HUDEP-2 (cell line): ENCODE measurements around the gene INVS.
"Not testable (repeated sequence)": the region's sequence is repeated elsewhere in the genome, so short reads cannot be mapped to it uniquely, and the experiment has no call there.

ENCODE experiments used
- DNase-seq, 76 experiments: peaks; one replicate each; lab custom pipeline; 2025; ENCODE audit not compliant: unreplicated experiment in 76 of 76; lab: John Stamatoyannopoulos, UW

Gene INVS

GRCh38 chr9:100098887-100099721 lies at the start of gene INVS, which contains the start of gene ERP44:
INVS (plus strand) TSS chr9:100099243; CDS start chr9:100104522, 5,279 bp downstream.
ERP44 (minus strand) TSS chr9:100099000; CDS start chr9:100098840, 160 bp downstream.
- DNase-seq: peak in 75 of 76 experiments; percentile 63 to 98 (median 96)

GRCh38 chr9:100049551-100049950 lies 49.5 kb upstream of the INVS start:
- no peak for DNase-seq

- DNase-seq: no peak
Measured at GRCh38 chr9:100052375-100052774, 46.7 kb upstream of the INVS start.

GRCh38 chr9:100056561-100056960 lies 42.5 kb upstream of the INVS start:
- DNase-seq: no peak

- no peak for DNase-seq
Measured at GRCh38 chr9:100057624-100058023, 41.4 kb upstream of the INVS start.

GRCh38 chr9:100058699-100059579 lies 40.1 kb upstream of the INVS start:
- DNase-seq: no peak

GRCh38 chr9:100062683-100063082 lies 36.4 kb upstream of the INVS start:
- not testable (repeated sequence) for DNase-seq

GRCh38 chr9:100063185-100063584 lies 35.9 kb upstream of the INVS start:
- DNase-seq: no peak

- DNase-seq: no peak
Measured at GRCh38 chr9:100064872-100065581, 34.0 kb upstream of the INVS start.

GRCh38 chr9:100066539-100066938 lies 32.5 kb upstream of the INVS start:
- peak in 1 of 76 experiments; percentile 11 for DNase-seq

- DNase-seq: not testable (repeated sequence)
Measured at GRCh38 chr9:100067990-100068389, 31.1 kb upstream of the INVS start.

GRCh38 chr9:100069068-100069467 lies 30.0 kb upstream of the INVS start:
- not testable (repeated sequence) for DNase-seq

- DNase-seq: peak in 45 of 76 experiments; percentile 17 to 85 (median 57)
Measured at GRCh38 chr9:100070104-100071041, 28.7 kb upstream of the INVS start.

- DNase-seq: no peak
Measured at GRCh38 chr9:100071271-100071670, 27.8 kb upstream of the INVS start.

- peak in 2 of 76 experiments; percentile 9 to 23 for DNase-seq
Measured at GRCh38 chr9:100072805-100073204, 26.2 kb upstream of the INVS start.

- DNase-seq: peak in 19 of 76 experiments; percentile 10 to 63 (median 36)
Measured at GRCh38 chr9:100074093-100074492, 24.9 kb upstream of the INVS start.

GRCh38 chr9:100074989-100075388 lies 24.1 kb upstream of the INVS start:
- DNase-seq: no peak

- DNase-seq: peak in 19 of 76 experiments; percentile 25 to 56 (median 31)
Measured at GRCh38 chr9:100076256-100076655, 22.8 kb upstream of the INVS start.

- no peak for DNase-seq
Measured at GRCh38 chr9:100082782-100083181, 16.3 kb upstream of the INVS start.
